Measurements from ENCODE around the gene VAT1L.
A peak's percentile ranks its signal among the peaks of the same experiment; 100 is the strongest.

VAT1L gene

GRCh38 chr16:77951788-77952187 is 163.4 kb downstream of the VAT1L start:
- no peak overlapping the region for H3K4me3 ChIP-seq (ENCODE audit: low read depth, low read length)
- TF ChIP-seq CTCF (conservative IDR thresholded peaks at IDR 0.05; ENCODE audit: low read depth, low read length): peak; percentile 52
- peak; percentile 40 for DNase-seq (ENCODE audit: low read depth)

- peak; percentile 9 for TF ChIP-seq CTCF (conservative IDR thresholded peaks at IDR 0.05; ENCODE audit: low read depth, low read length)
- DNase-seq (ENCODE audit: low read depth): no peak
Observed at GRCh38 chr16:77955127-77955526, 166.8 kb downstream of the VAT1L start.

DNA sequence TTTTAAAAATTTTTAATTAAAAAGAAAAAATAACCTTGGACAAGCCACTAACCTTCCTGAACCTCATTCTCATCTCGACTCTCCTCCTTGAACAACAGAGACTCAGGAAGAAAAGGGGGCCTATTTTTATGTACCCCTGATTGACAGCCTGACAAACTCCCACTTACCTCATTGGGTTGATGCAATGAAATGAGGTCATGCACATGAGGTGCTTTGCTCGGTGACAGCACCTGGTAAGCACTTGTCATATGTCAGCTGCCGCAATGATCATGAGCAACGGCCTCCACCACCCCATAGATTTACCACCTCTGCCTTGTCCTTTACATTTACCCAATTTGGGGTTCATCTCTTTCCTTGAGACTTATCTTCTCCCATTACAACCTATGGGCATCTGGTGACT is 167.9 kb downstream of the VAT1L start:
- H3K4me3 ChIP-seq (ENCODE audit: low read depth, low read length): no peak overlapping the region
- DNase-seq (ENCODE audit: low read depth): no peak
- TF ChIP-seq CTCF (conservative IDR thresholded peaks at IDR 0.05; ENCODE audit: low read depth, low read length): no peak

More at GRCh38 chr16:77955127-77955526, 166.8 kb downstream of the VAT1L start:
- no peak overlapping the region for H3K4me3 ChIP-seq (ENCODE audit: low read depth, low read length)

GRCh38 chr16:77960766-77961165 is 172.4 kb downstream of the VAT1L start:
- no peak for DNase-seq (ENCODE audit: low read depth)
- no peak for TF ChIP-seq CTCF (conservative IDR thresholded peaks at IDR 0.05; ENCODE audit: low read depth, low read length)
- H3K4me3 ChIP-seq (ENCODE audit: low read depth, low read length): no peak overlapping the region

- TF ChIP-seq CTCF (conservative IDR thresholded peaks at IDR 0.05; ENCODE audit: low read depth, low read length): no peak
- no peak for DNase-seq (ENCODE audit: low read depth)
- H3K4me3 ChIP-seq (ENCODE audit: low read depth, low read length): no peak overlapping the region
Observed at GRCh38 chr16:77961814-77962213, 173.4 kb downstream of the VAT1L start.

GRCh38 chr16:77962689-77963088 is 174.3 kb downstream of the VAT1L start:
- TF ChIP-seq CTCF (conservative IDR thresholded peaks at IDR 0.05; ENCODE audit: low read depth, low read length): no peak
- DNase-seq (ENCODE audit: low read depth): no peak
- no peak overlapping the region for H3K4me3 ChIP-seq (ENCODE audit: low read depth, low read length)

DNA sequence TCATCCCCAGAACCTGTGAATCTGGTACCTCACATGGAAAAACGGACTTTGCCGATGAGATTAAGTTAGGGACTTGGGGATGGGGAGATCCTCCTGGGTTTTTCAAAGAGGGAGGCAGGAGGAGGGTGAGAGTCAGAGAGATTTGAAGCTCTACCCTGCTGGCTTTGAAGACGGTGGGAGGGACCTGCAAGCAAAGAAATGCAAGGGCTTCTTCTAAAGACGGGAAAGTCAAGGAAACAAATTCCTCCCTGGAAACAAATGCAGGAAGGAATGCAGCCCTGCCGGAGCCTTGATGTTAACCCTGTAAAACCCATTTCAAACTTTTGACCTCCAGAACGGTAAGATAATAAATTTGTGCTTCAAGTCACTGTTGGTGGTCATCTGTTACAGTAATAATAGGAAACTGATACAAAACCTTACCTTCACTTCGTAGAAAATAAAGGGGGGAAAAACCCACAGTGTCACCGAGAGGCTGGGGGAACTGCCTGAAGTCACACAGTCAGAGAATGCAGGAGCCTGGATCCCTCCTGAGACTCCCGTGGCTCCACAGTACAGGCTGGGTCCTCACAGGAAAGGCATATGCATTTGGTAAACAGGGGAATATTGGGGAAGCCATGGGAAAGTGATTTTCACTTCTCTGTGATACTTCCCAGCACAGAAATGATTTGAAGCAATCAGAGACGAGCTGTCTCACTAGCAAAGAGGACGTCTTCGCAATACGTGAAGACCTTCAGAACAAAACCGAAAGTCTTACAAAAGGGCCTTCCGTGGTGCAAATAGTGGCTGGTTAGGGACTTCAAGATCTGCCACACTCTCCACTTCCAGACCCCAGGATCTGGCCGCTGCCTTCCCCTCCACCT is 175.1 kb downstream of the VAT1L start:
- TF ChIP-seq CTCF (conservative IDR thresholded peaks at IDR 0.05; ENCODE audit: low read depth, low read length): no peak
- DNase-seq (ENCODE audit: low read depth): peak; percentile 14
- H3K4me3 ChIP-seq (ENCODE audit: low read depth, low read length): no peak overlapping the region

Data from choroid plexus epithelial cell (primary cell).